ENCODE data around the gene CAPZA3. TPM values are rescaled to one million over a fixed set of nuclear protein-coding genes. Genes with fewer than 3 reads are reported as not detected.

The CAPZA3 gene
- total RNA-seq, 1 experiment from 2014 or later, result 0.28 TPM

GRCh38 chr12:18706798-18707197 lies 31.1 kb upstream of the CAPZA3 start:
- no peaks in the 10 kb centered on the region for H3K27me3 Mint-ChIP-seq (ENCODE audit: insufficient read depth, unreplicated experiment)
- no peak for TF ChIP-seq CTCF (IDR thresholded peaks at IDR 0.05; ENCODE audit: unreplicated experiment)
- no peak overlapping the region for H3K27ac Mint-ChIP-seq (ENCODE audit: low read depth, unreplicated experiment)
- CTCF ChIA-PET, result no interaction called here
- peak; percentile 23 for DNase-seq (ENCODE audit: unreplicated experiment)
- H3K4me1 Mint-ChIP-seq (ENCODE audit: insufficient read depth, unreplicated experiment), result peaks cover 5% of the 10 kb centered on the region
- no peak overlapping the region for H3K4me3 Mint-ChIP-seq (ENCODE audit: unreplicated experiment)
- BruUV-seq (replicated peaks), result no TSS peak
- intact Hi-C loops (cut with micrococcal nuclease), result loop anchor here (5.0 to 10.0 kb wide), 2 partner anchors 274 to 452 kb away; no protein-coding TSS in a partner anchor
- H3K9me3 Mint-ChIP-seq (ENCODE audit: unreplicated experiment), result peaks cover 16% of the 10 kb centered on the region
- peaks cover 7% of the 10 kb centered on the region for H3K36me3 Mint-ChIP-seq (ENCODE audit: insufficient read depth, unreplicated experiment)
- POLR2A ChIA-PET, result no interaction called here

- POLR2A ChIA-PET, result no interaction called here
- no peak for DNase-seq (ENCODE audit: unreplicated experiment)
- H3K27ac Mint-ChIP-seq (ENCODE audit: low read depth, unreplicated experiment), result no peak overlapping the region
- CTCF ChIA-PET, result no interaction called here
- no TSS peak for BruUV-seq (replicated peaks)
- peaks cover 8% of the 10 kb centered on the region for H3K4me1 Mint-ChIP-seq (ENCODE audit: insufficient read depth, unreplicated experiment)
- peaks cover 8% of the 10 kb centered on the region for H3K9me3 Mint-ChIP-seq (ENCODE audit: unreplicated experiment)
- no peak for TF ChIP-seq CTCF (IDR thresholded peaks at IDR 0.05; ENCODE audit: unreplicated experiment)
- intact Hi-C loops (cut with micrococcal nuclease), result no loop called here
- H3K36me3 Mint-ChIP-seq (ENCODE audit: insufficient read depth, unreplicated experiment), result peaks cover 5% of the 10 kb centered on the region
- no peaks in the 10 kb centered on the region for H3K27me3 Mint-ChIP-seq (ENCODE audit: insufficient read depth, unreplicated experiment)
- H3K4me3 Mint-ChIP-seq (ENCODE audit: unreplicated experiment), result no peak overlapping the region
Observed at GRCh38 chr12:18716236-18716635, 21.7 kb upstream of the CAPZA3 start.

- no peak for TF ChIP-seq CTCF (IDR thresholded peaks at IDR 0.05; ENCODE audit: unreplicated experiment)
- BruUV-seq (replicated peaks), result no TSS peak
- intact Hi-C loops (cut with micrococcal nuclease), result no loop called here
- H3K9me3 Mint-ChIP-seq (ENCODE audit: unreplicated experiment), result peaks cover 8% of the 10 kb centered on the region
- no peaks in the 10 kb centered on the region for H3K27me3 Mint-ChIP-seq (ENCODE audit: insufficient read depth, unreplicated experiment)
- CTCF ChIA-PET, result no interaction called here
- no peak overlapping the region for H3K4me3 Mint-ChIP-seq (ENCODE audit: unreplicated experiment)
- POLR2A ChIA-PET, result no interaction called here
- peaks cover 5% of the 10 kb centered on the region for H3K36me3 Mint-ChIP-seq (ENCODE audit: insufficient read depth, unreplicated experiment)
- H3K4me1 Mint-ChIP-seq (ENCODE audit: insufficient read depth, unreplicated experiment), result peaks cover 8% of the 10 kb centered on the region
- DNase-seq (ENCODE audit: unreplicated experiment), result no peak
- no peak overlapping the region for H3K27ac Mint-ChIP-seq (ENCODE audit: low read depth, unreplicated experiment)
Observed at GRCh38 chr12:18718462-18718861, 19.5 kb upstream of the CAPZA3 start.

GRCh38 chr12:18719922-18720510 lies 17.9 kb upstream of the CAPZA3 start:
- intact Hi-C loops (cut with micrococcal nuclease), result no loop called here
- no peak for DNase-seq (ENCODE audit: unreplicated experiment)
- Mint-ChIP-seq H3K4me3 (ENCODE audit: unreplicated experiment) (no peak overlapping the region), H3K27me3 (ENCODE audit: insufficient read depth, unreplicated experiment) (no peaks in the 10 kb centered on the region), H3K4me1 (ENCODE audit: insufficient read depth, unreplicated experiment) (peaks cover 17% of the 10 kb centered on the region), H3K9me3 (ENCODE audit: unreplicated experiment) (peaks cover 19% of the 10 kb centered on the region), H3K36me3 (ENCODE audit: insufficient read depth, unreplicated experiment) (peaks cover 5% of the 10 kb centered on the region), H3K27ac (ENCODE audit: low read depth, unreplicated experiment) (no peak overlapping the region)
- BruUV-seq (replicated peaks), result no TSS peak
- POLR2A ChIA-PET, result no interaction called here
- no peak for TF ChIP-seq CTCF (IDR thresholded peaks at IDR 0.05; ENCODE audit: unreplicated experiment)
- CTCF ChIA-PET, result no interaction called here
